Tibial artery (tissue), 4 donors: ENCODE data around the gene VCX.
"Not testable (repeated sequence)": the region's sequence is repeated elsewhere in the genome, so short reads cannot be mapped to it uniquely, and the experiment has no call there.

Source experiments
- DNase-seq, 2 donors: peaks; one replicate each; pipeline ENCODE4 v3.0.0-alpha.2; 2019
- H3K27ac ChIP-seq, 2 donors: fragments of 200-600 bp; sonication (generic) in 1 of 2; 1 replicate in 1 of 2; 2 replicates in 1 of 2; pipeline ENCODE4 v1.5.1; 2018 to 2019; ENCODE audit warnings: mild to moderate bottlenecking in 1 of 2
- H3K27me3 ChIP-seq, 2 donors: fragments of 200-600 bp; sonication (generic) in 1 of 2; one replicate each; pipeline versions ENCODE4 v1.5.1 to v1.6.0; 2016 to 2019
- H3K36me3 ChIP-seq, 3 donors: fragments of 200-600 bp; sonication (generic) in 2 of 3; one replicate each; pipeline ENCODE4 v1.5.1; 2016 to 2019; ENCODE audit warnings: mild to moderate bottlenecking in 2 of 3
- H3K4me1 ChIP-seq, 4 donors: fragments of 200-600 bp; sonication (generic) in 2 of 4; 1 replicate in 3 of 4; 2 replicates in 1 of 4; pipeline ENCODE4 v1.5.1; 2016 to 2019
- H3K4me3 ChIP-seq, 2 donors: fragments of 200-600 bp; sonication (generic) in 1 of 2; 1 replicate in 1 of 2; 2 replicates in 1 of 2; pipeline ENCODE4 v1.5.1; 2018 to 2019; ENCODE audit warnings: mild to moderate bottlenecking in 2 of 2
- H3K9me3 ChIP-seq, 3 donors: fragments of 200-600 bp; sonication (generic) in 1 of 3; one replicate each; pipeline ENCODE4 v1.5.1; 2016 to 2019
- CTCF ChIP-seq, 2 experiments: fragments of 200-600 bp in 1 of 2; fragments of 450-650 bp in 1 of 2; IDR thresholded peaks; one replicate each; pipeline ENCODE4 v1.5.1; 2017 to 2019; ENCODE audit warnings: antibody characterized with exemption in 2 of 2, mild to moderate bottlenecking in 1 of 2, moderate library complexity in 1 of 2
- intact Hi-C: fragments of 100-400 bp; cut with DNase I; formaldehyde crosslinking; loops from one replicate; pipeline ENCODE4 v1.15.0; 2023; ENCODE audit warnings: low total_unique reads

Gene VCX

GRCh38 chrX:7842871-7843270 is at the start of gene VCX:
TSS of gene VCX (plus strand) at chrX:7843171. CDS start at chrX:7843204, 33 bp downstream.
- H3K9me3 ChIP-seq, H3K27me3 ChIP-seq, DNase-seq, H3K4me3 ChIP-seq, H3K27ac ChIP-seq, H3K36me3 ChIP-seq, H3K4me1 ChIP-seq, intact Hi-C loops: not testable (repeated sequence)

GRCh38 chrX:7798327-7798726 is 44.6 kb upstream of the VCX start:
- intact Hi-C loops = no loop called here
- no peaks in the 10 kb centered on the region for H3K4me1 ChIP-seq
- TF ChIP-seq CTCF (IDR thresholded peaks at IDR 0.05) = no peak
- H3K36me3 ChIP-seq = no peaks in the 10 kb centered on the region
- no peak overlapping the region for H3K4me3 ChIP-seq
- H3K9me3 ChIP-seq = no peaks in the 10 kb centered on the region
- H3K27ac ChIP-seq = no peak overlapping the region
- no peak for DNase-seq
- H3K27me3 ChIP-seq = no peaks in the 10 kb centered on the region

- intact Hi-C loops = no loop called here
- H3K4me1 ChIP-seq = no peaks in the 10 kb centered on the region
- no peak overlapping the region for H3K27ac ChIP-seq
- no peaks in the 10 kb centered on the region for H3K9me3 ChIP-seq
- no peak for TF ChIP-seq CTCF (IDR thresholded peaks at IDR 0.05)
- no peaks in the 10 kb centered on the region for H3K27me3 ChIP-seq
- no peaks in the 10 kb centered on the region for H3K36me3 ChIP-seq
- no peak for DNase-seq
- no peak overlapping the region for H3K4me3 ChIP-seq
Observed at GRCh38 chrX:7801711-7802110, 41.3 kb upstream of the VCX start.

- DNase-seq = no peak
- no peaks in the 10 kb centered on the region for H3K4me1 ChIP-seq
- H3K27me3 ChIP-seq = no peaks in the 10 kb centered on the region
- H3K9me3 ChIP-seq = no peaks in the 10 kb centered on the region
- no peak overlapping the region for H3K27ac ChIP-seq
- no peaks in the 10 kb centered on the region for H3K36me3 ChIP-seq
- TF ChIP-seq CTCF (IDR thresholded peaks at IDR 0.05) = no peak
- intact Hi-C loops = no loop called here
- H3K4me3 ChIP-seq = no peak overlapping the region
Observed at GRCh38 chrX:7815166-7815805, 27.7 kb upstream of the VCX start.

GRCh38 chrX:7828594-7828993 is 14.4 kb upstream of the VCX start:
- Histone ChIP-seq H3K36me3 (no peaks in the 10 kb centered on the region), H3K27ac (no peak overlapping the region), H3K4me3 (no peak overlapping the region), H3K9me3 (no peaks in the 10 kb centered on the region), H3K4me1 (no peaks in the 10 kb centered on the region), H3K27me3 (no peaks in the 10 kb centered on the region)
- intact Hi-C loops = no loop called here
- TF ChIP-seq CTCF (IDR thresholded peaks at IDR 0.05) = no peak
- DNase-seq = no peak

GRCh38 chrX:7841084-7841805 is 1.7 kb upstream of the VCX start:
- no peak for DNase-seq
- no peak for TF ChIP-seq CTCF (IDR thresholded peaks at IDR 0.05)
- Histone ChIP-seq H3K4me3 (no peak overlapping the region), H3K9me3 (no peaks in the 10 kb centered on the region), H3K4me1 (no peaks in the 10 kb centered on the region), H3K36me3 (no peaks in the 10 kb centered on the region), H3K27ac (no peak overlapping the region), H3K27me3 (no peaks in the 10 kb centered on the region)
- intact Hi-C loops = no loop called here
